K562 (cell line): ENCODE results near the gene RNF112. TPM values are rescaled to one million over a fixed set of nuclear protein-coding genes. Genes with fewer than 3 reads are reported as not detected.

Source experiments
- ATAC-seq: fragments of 200-7000 bp; cut with Tn5 transposase; 3 replicates; pipeline ENCODE4 v1.9.1; 2020; ENCODE audit warnings: moderate library complexity
- BruUV-seq: library from RNA; stranded (reverse); fragments of 400-500 nt; replicated peaks from 2 replicates; lab custom pipeline; 2021; lab: Mats Ljungman, UMichigan
- CTCF ChIA-PET: fragments of 300-600 bp; formaldehyde crosslinking; extraction: SDS; loops from one replicate; lab custom pipeline; 2021; ENCODE audit warnings: low intra/inter-chr PET ratio; lab: Yijun Ruan, JAX
- POLR2A ChIA-PET: fragments of 300-600, 350-650 bp; sonication (Branson Sonifier 250); formaldehyde crosslinking; extraction: SDS; loops from one replicate; lab custom pipeline; 2021; ENCODE audit warnings: antibody characterized with exemption, inconsistent platforms; lab: Yijun Ruan, JAX
- DNase-seq, 4 experiments: peaks; one replicate each; pipeline versions ENCODE4 v3.0.0 to v3.0.0-alpha.2; 2011 to 2018; ENCODE audit warnings: low spot score in 3 of 4, mixed read lengths in 3 of 4; ENCODE audit errors: extremely low read depth in 1 of 4
- FAIRE-seq: peaks from 2 replicates; lab custom pipeline; 2011; peaks lifted over from hg19 to GRCh38; lab: Jason Lieb, UNC
- H2AFZ ChIP-seq: 2 replicates; pipeline ENCODE4 v1.6.0; 2011; ENCODE audit warnings: low read depth, low read length, control low read depth, inconsistent platforms
- H3K27ac ChIP-seq: fragments of 200-600 bp; 3 replicates; pipeline ENCODE4 v1.8.0; 2011; ENCODE audit warnings: low read depth, mild to moderate bottlenecking, control low read depth, inconsistent platforms, low read length, moderate library complexity, mixed read lengths; ENCODE audit errors: extremely low read depth
- H3K27me3 ChIP-seq, 2 experiments: fragments of 300-600 bp in 1 of 2; 2 replicates in 1 of 2; 3 replicates in 1 of 2; pipeline versions ENCODE4 v1.6.0 to v1.8.0; 2011; ENCODE audit warnings: inconsistent platforms in 2 of 2, low read length in 2 of 2, mild to moderate bottlenecking in 1 of 2, mixed read lengths in 1 of 2, moderate library complexity in 1 of 2; ENCODE audit not compliant: control insufficient read depth in 2 of 2, insufficient read depth in 2 of 2
- H3K36me3 ChIP-seq: fragments of 300-600 bp; 3 replicates; pipeline ENCODE4 v1.8.0; 2011; ENCODE audit warnings: mild to moderate bottlenecking, low read length, inconsistent platforms; ENCODE audit not compliant: control insufficient read depth, insufficient read depth
- H3K4me1 ChIP-seq, 2 experiments: fragments of 200-600 bp in 1 of 2; replicated peaks in 1 of 2; 2 replicates in 1 of 2; 3 replicates in 1 of 2; pipeline versions ENCODE4 v1.5.1 to v1.8.0; 2011; ENCODE audit warnings: inconsistent platforms in 2 of 2, low read length in 2 of 2, mild to moderate bottlenecking in 1 of 2, mixed read lengths in 1 of 2, moderate library complexity in 1 of 2; ENCODE audit not compliant: control insufficient read depth in 2 of 2, insufficient read depth in 2 of 2
- H3K4me2 ChIP-seq: 2 replicates; pipeline ENCODE4 v1.6.1; 2011; ENCODE audit warnings: low read length, control low read depth, inconsistent platforms, mixed read lengths; ENCODE audit not compliant: insufficient read depth
- H3K4me3 ChIP-seq: fragments of 200-600 bp; sonication (generic), shearing (Covaris generic); 2 replicates; pipeline ENCODE4 v1.5.1; 2016; ENCODE audit warnings: control low read depth, inconsistent platforms
- H3K79me2 ChIP-seq: fragments of 200-600 bp; 3 replicates; pipeline ENCODE4 v1.8.0; 2011; ENCODE audit warnings: low read length, inconsistent platforms; ENCODE audit not compliant: control insufficient read depth, insufficient read depth
- H3K9ac ChIP-seq, 2 experiments: 2 replicates each; pipeline versions ENCODE4 v1.6.0 to v1.6.1; 2011; ENCODE audit warnings: low read depth in 2 of 2, low read length in 2 of 2, control low read depth in 1 of 2, inconsistent platforms in 1 of 2, mild to moderate bottlenecking in 1 of 2, mixed read lengths in 1 of 2; ENCODE audit not compliant: insufficient read depth in 1 of 2
- H3K9me1 ChIP-seq: one replicate; pipeline ENCODE4 v1.6.0; 2011; ENCODE audit warnings: inconsistent platforms, mild to moderate bottlenecking, low read length, moderate library complexity; ENCODE audit not compliant: control insufficient read depth, insufficient read depth
- H3K9me3 ChIP-seq: replicated peaks from 2 replicates; pipeline ENCODE4 v1.5.1; 2011; ENCODE audit warnings: low read depth, low read length, inconsistent platforms; ENCODE audit not compliant: control insufficient read depth, insufficient read depth
- H4K20me1 ChIP-seq: replicated peaks from 2 replicates; pipeline ENCODE4 v1.6.1; 2011; ENCODE audit warnings: low read length, inconsistent platforms, mixed read lengths; ENCODE audit not compliant: control insufficient read depth, insufficient read depth
- ADNP ChIP-seq: fragments of 200-800 bp; sonication (Bioruptor generic); IDR thresholded peaks from 2 replicates; pipeline ENCODE4 v1.6.1; 2016; ENCODE audit warnings: missing genetic modification characterization, missing compliant biosample characterization
- BCOR ChIP-seq: fragments of 450-650 bp; IDR thresholded peaks from 2 replicates; pipeline ENCODE4 v1.6.1; 2016
- HMGN3 ChIP-seq: IDR thresholded peaks from 2 replicates; pipeline ENCODE4 v1.6.1; 2011; ENCODE audit warnings: borderline replicate concordance, low read depth, mild to moderate bottlenecking, mixed read lengths, low read length; ENCODE audit not compliant: insufficient read length; ENCODE audit errors: extremely low read depth
- KDM1A ChIP-seq, 2 experiments: fragments of 450-650 bp; IDR thresholded peaks; 2 replicates each; pipeline ENCODE4 v1.6.1; 2016; ENCODE audit warnings: mild to moderate bottlenecking in 2 of 2
- NFIC ChIP-seq: fragments of 450-650 bp; IDR thresholded peaks from 2 replicates; pipeline ENCODE4 v1.6.1; 2017; ENCODE audit warnings: mild to moderate bottlenecking, inconsistent platforms
- RBM25 ChIP-seq: fragments of 200-400 bp; formaldehyde crosslinking; IDR thresholded peaks from 2 replicates; pipeline ENCODE4 v1.6.1; 2018; ENCODE audit warnings: low read length, low read depth, moderate library complexity; ENCODE audit not compliant: severe bottlenecking
- WGBS: fragments of 100-300 bp; shearing (Covaris generic); methylation state at CpG from one replicate; pipeline ENCODE4 v1.1.6; 2016; ENCODE audit warnings: low coverage, mixed read lengths; ENCODE audit not compliant: insufficient coverage; ENCODE audit errors: missing lambda C conversion rate; 5-methylcytosine and 5-hydroxymethylcytosine counted together
- in situ Hi-C: fragments of 300-500 bp; cut with MboI; formaldehyde crosslinking; loops from 4 replicates; pipeline ENCODE4 v1.15.0; 2018; ENCODE audit warnings: inconsistent platforms, mixed read lengths
- intact Hi-C: fragments of 100-400 bp; cut with micrococcal nuclease; formaldehyde crosslinking; loops from 2 replicates; pipeline ENCODE4 v1.14.2; 2022
- polyA plus RNA-seq, 8 experiments: library from polyadenylated mRNA; depleted of rRNA in 4 of 8; stranded (reverse) in 5 of 8; unstranded in 3 of 8; fragments of >200 nt; fragmentation: Nextera tagmentation in 2 of 8; fragmentation: Illumina TruSeq in 1 of 8; extraction: Ambion mirVana in 2 of 8; extraction: Trizol in 1 of 8; gene quantifications; 2 replicates each; pipeline versions ENCODE4 v1.2.1 to v1.2.3, GENCODE V29; 2011 to 2014; ENCODE audit warnings: inconsistent platforms in 1 of 8, missing spikeins in 1 of 8
- total RNA-seq, 7 experiments: library from RNA; depleted of rRNA in 6 of 7; stranded (reverse); fragments of >200 nt in 6 of 7; fragmentation: Illumina TruSeq in 2 of 7; extraction: Trizol in 2 of 7; gene quantifications; 2 replicates each; pipeline versions ENCODE4 v1.2.1 to v1.2.3, GENCODE V29; 2011 to 2021; ENCODE audit warnings: low replicate concordance in 1 of 7
- TF ChIP-seq, protein P1 (sequence below): sonication (generic); formaldehyde crosslinking; IDR thresholded peaks from 2 replicates; pipeline ENCODE4 v1.8.0; 2023; ENCODE audit warnings: mild to moderate bottlenecking, missing genetic modification reagents

The RNF112 gene
- total and polyA plus RNA-seq, 9 of the 15 experiments (the other 6 are each of a cell fraction or from before 2014, with no cell fraction given) = 0.05 TPM; not detected in 8

DNA sequence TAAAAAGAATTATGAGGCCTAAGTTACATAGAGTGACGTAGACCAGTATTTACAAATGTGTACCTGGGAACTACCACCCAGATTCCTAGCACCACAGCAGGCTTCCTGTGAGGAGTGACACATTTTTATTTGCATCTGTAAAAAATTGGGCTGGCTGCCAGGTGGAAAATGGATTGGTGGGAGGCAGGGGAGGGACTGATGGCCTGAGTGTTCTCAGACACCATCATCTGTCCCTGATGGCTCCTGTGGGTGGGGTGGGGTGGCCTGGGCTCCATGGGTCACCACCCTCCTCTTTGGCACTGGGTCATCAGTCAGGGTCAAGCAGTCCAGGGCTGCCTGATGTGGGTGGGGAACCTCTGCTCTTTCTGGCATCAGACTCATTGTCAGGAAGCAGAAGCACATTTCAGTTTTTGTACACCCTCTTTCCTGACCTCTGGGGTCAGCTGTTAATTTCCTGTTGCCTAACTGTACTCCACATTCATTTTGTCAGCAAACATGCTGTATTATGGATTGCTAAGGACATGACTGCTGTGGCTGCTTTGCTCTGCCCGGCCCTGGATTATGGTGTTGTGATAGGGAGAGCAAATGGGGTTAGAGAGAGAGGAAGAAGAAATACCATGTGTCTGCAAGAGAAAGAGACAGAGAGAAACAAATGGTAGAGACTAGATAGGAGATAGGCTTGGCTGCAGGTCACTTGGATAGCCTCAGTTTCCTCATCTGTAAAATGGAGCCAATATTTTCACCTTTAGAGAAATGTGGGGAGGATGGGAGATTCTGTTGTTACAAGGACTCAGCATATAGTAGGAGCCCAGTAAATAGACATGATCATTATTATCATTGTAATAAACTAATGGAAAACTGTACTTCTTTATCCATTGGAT, 12.5 kb upstream of the RNF112 start:
- 14% methylated on average over 2 of the region's 2 CpGs for WGBS
- H3K27ac ChIP-seq = no peak overlapping the region

More for the DNA sequence above, 12.5 kb upstream of the RNF112 start:
- intact Hi-C loops = no loop called here
- POLR2A ChIA-PET = interaction anchor here (0.5 to 1.3 kb wide), 2 partner anchors 10 to 35 kb away, joined by 3 to 4 read pairs; no protein-coding TSS in a partner anchor
- no peak for FAIRE-seq
- no peaks in the 10 kb centered on the region for H4K20me1 ChIP-seq
- H3K4me1 ChIP-seq = no peaks in the 10 kb centered on the region
- H3K27me3 ChIP-seq = peaks cover 0 to 15% of the 10 kb centered on the region in 2 experiments; a peak in 1 of 5 replicates
- H3K9me3 ChIP-seq = no peaks in the 10 kb centered on the region
- H2AFZ ChIP-seq = no peak overlapping the region
- no peak overlapping the region for H3K9ac ChIP-seq
- no peak overlapping the region for H3K4me2 ChIP-seq
- DNase-seq = no peak
- no peaks in the 10 kb centered on the region for H3K79me2 ChIP-seq
- TF ChIP-seq ADNP (tag) (no peak), HMGN3 (no peak), NFIC (peak; percentile 51), RBM25 (peak; percentile 76), BCOR (0 out of 2 replicates have a peak, but pooled peaks have one; percentile 38), KDM1A (IDR thresholded peaks at IDR 0.05) (0 out of 4 replicates have a peak, but pooled peaks of 1 of the 2 experiments have one; percentile 19)
- TF ChIP-seq, protein P1, sequence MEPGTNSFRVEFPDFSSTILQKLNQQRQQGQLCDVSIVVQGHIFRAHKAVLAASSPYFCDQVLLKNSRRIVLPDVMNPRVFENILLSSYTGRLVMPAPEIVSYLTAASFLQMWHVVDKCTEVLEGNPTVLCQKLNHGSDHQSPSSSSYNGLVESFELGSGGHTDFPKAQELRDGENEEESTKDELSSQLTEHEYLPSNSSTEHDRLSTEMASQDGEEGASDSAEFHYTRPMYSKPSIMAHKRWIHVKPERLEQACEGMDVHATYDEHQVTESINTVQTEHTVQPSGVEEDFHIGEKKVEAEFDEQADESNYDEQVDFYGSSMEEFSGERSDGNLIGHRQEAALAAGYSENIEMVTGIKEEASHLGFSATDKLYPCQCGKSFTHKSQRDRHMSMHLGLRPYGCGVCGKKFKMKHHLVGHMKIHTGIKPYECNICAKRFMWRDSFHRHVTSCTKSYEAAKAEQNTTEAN (CRISPR knock-in tag) = no peak
- TF ChIP-seq, all 486 proteins: peak for 4
- H3K9me1 ChIP-seq = no peaks in the 10 kb centered on the region
- BruUV-seq = no TSS peak
- CTCF ChIA-PET = no interaction called here
- no peak for ATAC-seq
- in situ Hi-C loops = no loop called here
- H3K4me3 ChIP-seq = no peak overlapping the region
- H3K36me3 ChIP-seq = no peaks in the 10 kb centered on the region
